ENCODE results near the gene LSR.

LSR gene

DNA sequence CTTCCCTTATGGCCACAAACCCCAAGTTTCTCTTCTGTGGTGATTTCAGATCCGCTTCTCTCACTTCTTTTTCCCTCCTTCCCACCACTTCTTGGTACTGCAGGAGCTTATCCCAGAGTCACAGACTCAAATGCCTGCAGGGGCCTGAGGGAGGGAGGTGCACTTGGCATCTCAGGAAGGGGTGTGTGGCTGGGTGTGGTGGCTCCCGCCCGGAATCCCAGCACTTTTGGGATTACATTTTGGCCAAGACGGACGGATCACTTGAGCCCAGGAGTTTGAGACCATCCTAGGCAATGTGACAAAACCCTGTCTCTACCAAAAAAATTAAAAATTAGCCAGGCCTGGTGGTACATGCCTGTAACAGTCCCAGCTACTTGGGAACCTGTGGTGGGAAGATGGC, 25.5 kb downstream of the LSR start:
- TF ChIP-seq, protein P1, sequence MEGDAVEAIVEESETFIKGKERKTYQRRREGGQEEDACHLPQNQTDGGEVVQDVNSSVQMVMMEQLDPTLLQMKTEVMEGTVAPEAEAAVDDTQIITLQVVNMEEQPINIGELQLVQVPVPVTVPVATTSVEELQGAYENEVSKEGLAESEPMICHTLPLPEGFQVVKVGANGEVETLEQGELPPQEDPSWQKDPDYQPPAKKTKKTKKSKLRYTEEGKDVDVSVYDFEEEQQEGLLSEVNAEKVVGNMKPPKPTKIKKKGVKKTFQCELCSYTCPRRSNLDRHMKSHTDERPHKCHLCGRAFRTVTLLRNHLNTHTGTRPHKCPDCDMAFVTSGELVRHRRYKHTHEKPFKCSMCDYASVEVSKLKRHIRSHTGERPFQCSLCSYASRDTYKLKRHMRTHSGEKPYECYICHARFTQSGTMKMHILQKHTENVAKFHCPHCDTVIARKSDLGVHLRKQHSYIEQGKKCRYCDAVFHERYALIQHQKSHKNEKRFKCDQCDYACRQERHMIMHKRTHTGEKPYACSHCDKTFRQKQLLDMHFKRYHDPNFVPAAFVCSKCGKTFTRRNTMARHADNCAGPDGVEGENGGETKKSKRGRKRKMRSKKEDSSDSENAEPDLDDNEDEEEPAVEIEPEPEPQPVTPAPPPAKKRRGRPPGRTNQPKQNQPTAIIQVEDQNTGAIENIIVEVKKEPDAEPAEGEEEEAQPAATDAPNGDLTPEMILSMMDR (IDR thresholded peaks at IDR 0.05; ENCODE audit: control extremely low read depth, extremely low read depth, low read depth, missing control alignments): no peak
- ChIA-PET CTCF (interaction anchor here (0.8 to 1.7 kb wide), 4 partner anchors 10 to 139 kb away, joined by 3 to 4 read pairs (median 3); no protein-coding TSS in a partner anchor), POLR2A (interaction anchor here (1.1 kb wide), 1 partner anchor 65 kb away, joined by 3 read pairs; no protein-coding TSS in a partner anchor)
- DNase-seq (ENCODE audit: extremely low spot score): no peak

DNA sequence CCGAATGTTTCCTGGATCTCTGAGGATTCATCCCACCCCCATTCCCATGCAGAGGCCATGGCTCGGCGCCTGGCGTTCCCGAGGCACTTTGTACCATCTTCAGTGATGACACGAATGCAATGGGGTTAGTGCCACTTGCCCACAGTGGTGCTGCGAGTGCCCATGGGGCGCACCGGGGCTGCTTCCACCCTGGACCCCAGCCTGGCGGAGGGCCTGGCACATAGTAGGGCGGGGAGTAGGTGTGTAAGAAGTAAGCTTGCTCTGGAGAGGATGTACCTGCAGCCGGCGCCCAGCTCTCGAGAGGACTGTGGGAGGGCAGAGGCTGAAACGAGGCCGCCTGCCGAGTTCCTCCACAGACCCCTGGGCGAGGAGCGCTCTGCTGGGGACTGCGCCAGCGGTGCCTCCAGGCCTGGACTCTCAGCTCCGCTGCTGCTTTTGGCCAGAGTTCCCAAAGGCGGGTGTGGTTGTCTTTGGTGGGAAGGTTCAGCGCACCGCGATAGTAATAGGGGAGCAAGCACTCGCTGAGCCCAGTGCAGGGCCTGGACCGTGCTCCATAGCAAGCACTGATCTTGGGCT, 28.0 kb downstream of the LSR start:
- POLR2A ChIA-PET: no interaction called here
- TF ChIP-seq, protein P1 (IDR thresholded peaks at IDR 0.05; ENCODE audit: control extremely low read depth, extremely low read depth, low read depth, missing control alignments): no peak
- CTCF ChIA-PET: interaction anchor here (1.8 kb wide), 1 partner anchor 123 kb away, joined by 3 read pairs; the partner anchor contains the start of gene FXYD5
- no peak for DNase-seq (ENCODE audit: extremely low spot score)

DNA sequence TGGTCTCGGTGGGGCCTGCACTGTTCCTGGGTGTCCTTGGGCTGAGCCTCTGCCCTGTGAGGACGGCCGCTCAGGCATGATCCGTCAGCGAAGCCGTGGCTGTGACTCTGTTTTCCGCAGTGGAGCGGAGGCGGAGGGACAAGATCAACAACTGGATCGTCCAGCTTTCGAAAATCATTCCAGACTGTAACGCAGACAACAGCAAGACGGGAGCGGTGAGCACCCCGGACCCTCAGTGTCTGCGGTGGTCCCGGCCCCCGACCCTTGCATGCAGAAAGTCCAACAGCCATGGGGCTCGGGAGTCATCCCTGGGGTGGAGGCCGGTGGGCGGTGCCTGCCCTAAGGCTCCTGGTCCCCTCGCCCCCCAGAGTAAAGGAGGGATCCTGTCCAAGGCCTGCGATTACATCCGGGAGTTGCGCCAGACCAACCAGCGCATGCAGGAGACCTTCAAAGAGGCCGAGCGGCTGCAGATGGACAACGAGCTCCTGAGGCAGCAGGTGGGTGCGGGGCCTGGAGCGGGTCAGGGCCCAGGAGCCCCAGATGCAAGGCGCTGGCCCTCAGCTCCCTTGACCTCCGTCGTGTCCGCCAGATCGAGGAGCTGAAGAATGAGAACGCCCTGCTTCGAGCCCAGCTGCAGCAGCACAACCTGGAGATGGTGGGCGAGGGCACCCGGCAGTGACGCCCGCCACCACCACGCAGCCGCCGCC, 29.9 kb downstream of the LSR start:
- ChIA-PET CTCF (interaction anchor here (1.0 to 1.8 kb wide), 3 partner anchors 10 to 125 kb away, joined by 3 read pairs; partner anchors contain the start of gene FXYD5), POLR2A (no interaction called here)
- no peak for DNase-seq (ENCODE audit: extremely low spot score)
- TF ChIP-seq, protein P1 (IDR thresholded peaks at IDR 0.05; ENCODE audit: control extremely low read depth, extremely low read depth, low read depth, missing control alignments): no peak

DNA sequence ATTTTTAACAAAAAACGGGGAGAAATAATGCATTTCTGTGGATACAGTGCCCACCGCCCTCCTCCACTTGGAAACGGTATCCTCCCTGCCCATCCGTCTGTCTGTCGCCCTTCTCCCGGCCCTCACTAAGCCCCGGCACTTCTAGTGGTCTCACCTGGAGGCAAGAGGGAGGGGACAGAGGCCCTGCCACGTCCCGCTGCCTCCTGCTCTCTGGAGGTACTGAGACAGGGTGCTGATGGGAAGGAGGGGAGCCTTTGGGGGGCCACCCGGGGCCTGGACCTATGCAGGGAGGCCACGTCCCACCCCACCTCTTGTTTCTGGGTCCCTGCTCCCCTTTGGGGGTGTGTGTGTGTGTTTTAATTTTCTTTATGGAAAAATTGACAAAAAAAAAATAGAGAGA, 30.6 kb downstream of the LSR start:
- POLR2A ChIA-PET: no interaction called here
- no peak for DNase-seq (ENCODE audit: extremely low spot score)
- CTCF ChIA-PET: interaction anchor here (1.0 to 1.6 kb wide), 2 partner anchors 10 to 32 kb away, joined by 3 read pairs; no protein-coding TSS in a partner anchor
- TF ChIP-seq, protein P1 (IDR thresholded peaks at IDR 0.05; ENCODE audit: control extremely low read depth, extremely low read depth, low read depth, missing control alignments): no peak

DNA sequence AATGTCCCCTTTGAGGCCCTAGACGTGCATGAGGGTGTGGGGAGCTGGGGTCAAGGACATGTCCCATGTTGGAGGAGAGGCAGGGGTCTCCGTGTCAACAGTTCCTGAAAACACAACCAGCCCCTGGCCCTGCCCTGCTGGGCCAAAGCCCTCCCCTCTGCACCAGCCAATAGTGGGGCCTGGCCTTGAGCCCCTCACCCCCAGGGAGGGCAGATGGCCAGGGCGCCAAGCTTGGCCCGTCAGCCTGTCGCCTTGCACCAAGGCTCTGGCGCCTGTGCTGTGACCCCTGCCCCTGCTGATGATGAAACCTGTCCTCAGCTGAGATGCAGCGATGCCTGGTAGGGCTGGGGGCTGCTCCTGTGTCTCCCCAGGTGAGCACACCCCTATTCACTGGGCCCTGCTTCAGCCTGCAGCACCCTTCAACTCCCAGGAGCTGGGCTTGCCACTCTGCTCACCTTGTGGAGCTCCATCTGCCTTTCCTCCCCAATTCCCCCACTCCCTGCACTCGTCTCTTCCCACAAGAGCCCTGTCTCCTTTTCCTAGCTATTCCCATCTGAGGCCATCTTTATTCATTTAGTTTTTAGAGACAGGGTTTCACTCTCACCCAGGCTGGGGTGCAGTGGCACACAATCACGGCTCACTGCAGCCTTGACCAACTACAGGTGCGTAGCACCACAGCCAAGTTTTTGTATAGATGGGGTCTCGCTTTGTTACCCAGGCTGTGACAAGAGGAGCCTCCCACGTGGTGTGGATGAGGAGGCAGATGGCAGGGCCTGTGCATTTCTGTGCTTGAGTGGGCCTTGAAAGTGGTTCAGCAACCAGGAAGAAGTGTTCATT, 31.4 kb downstream of the LSR start:
- CTCF ChIA-PET: interaction anchor here (1.0 to 1.9 kb wide), 2 partner anchors 11 to 190 kb away, joined by 3 to 4 read pairs; partner anchors contain the start of gene MAG
- TF ChIP-seq, protein P1 (IDR thresholded peaks at IDR 0.05; ENCODE audit: control extremely low read depth, extremely low read depth, low read depth, missing control alignments): no peak
- POLR2A ChIA-PET: interaction anchor here (0.6 kb wide), 1 partner anchor 923 kb away, joined by 4 read pairs; no protein-coding TSS in a partner anchor
- no peak for DNase-seq (ENCODE audit: extremely low spot score)

DNA sequence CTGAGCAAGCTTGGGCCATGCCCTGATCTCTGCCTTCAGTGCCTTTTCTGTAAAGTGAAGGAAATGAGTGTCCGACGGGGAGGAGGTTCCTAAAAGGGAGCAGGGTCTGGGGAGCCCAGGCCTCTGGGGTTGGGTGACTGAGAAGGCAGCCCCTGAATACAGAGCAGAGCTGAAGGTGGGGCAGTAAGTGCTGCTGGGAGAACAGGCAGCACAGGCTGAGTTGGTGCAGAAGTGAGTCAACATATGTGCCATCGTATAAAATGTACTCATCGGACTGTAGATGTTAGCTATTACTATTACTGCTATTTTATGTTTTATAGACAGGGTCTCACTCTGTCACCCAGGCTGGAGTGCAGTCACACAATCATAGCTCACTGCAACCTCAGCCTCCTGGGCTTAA, 32.5 kb downstream of the LSR start:
- ChIA-PET CTCF (interaction anchor here (0.6 to 1.9 kb wide), 5 partner anchors 10 to 191 kb away, joined by 3 to 4 read pairs (median 3); partner anchors contain the start of genes MAG and USF2), POLR2A (no interaction called here)
- DNase-seq (ENCODE audit: extremely low spot score): no peak
- TF ChIP-seq, protein P1 (IDR thresholded peaks at IDR 0.05; ENCODE audit: control extremely low read depth, extremely low read depth, low read depth, missing control alignments): no peak

Data from GM10248 (cell line).